HEK293 (cell line): ENCODE results near the gene IFNL1.

Experiments used
- CTCF ChIP-seq: fragments of 450-650 bp; formaldehyde crosslinking; IDR thresholded peaks from 2 replicates; pipeline ENCODE4 v1.5.1; 2016; ENCODE audit warnings: missing biosample characterization, missing genetic modification characterization
- ZBTB17 ChIP-seq: fragments of 450-650 bp; formaldehyde crosslinking; IDR thresholded peaks from 2 replicates; pipeline ENCODE4 v1.5.1; 2016; ENCODE audit warnings: missing biosample characterization, missing genetic modification characterization
- ZBTB20 ChIP-seq: fragments of 450-650 bp; formaldehyde crosslinking; IDR thresholded peaks from 2 replicates; pipeline ENCODE4 v1.5.1; 2016; ENCODE audit warnings: missing biosample characterization, missing genetic modification characterization
- ZNF274 ChIP-seq, 2 experiments: fragments of 200-500 bp in 1 of 2; fragments of 450-650 bp in 1 of 2; sonication (Bioruptor generic) in 1 of 2; formaldehyde crosslinking in 1 of 2; IDR thresholded peaks; 2 replicates each; pipeline versions ENCODE4 v1.5.1 to v1.6.1; 2014 to 2016; ENCODE audit warnings: borderline replicate concordance in 1 of 2, inconsistent platforms in 1 of 2, low read length in 1 of 2, missing biosample characterization in 1 of 2, missing genetic modification characterization in 1 of 2
- ZNF350 ChIP-seq: fragments of 450-650 bp; formaldehyde crosslinking; IDR thresholded peaks from 2 replicates; pipeline ENCODE4 v1.5.0; 2017; ENCODE audit warnings: missing biosample characterization, mild to moderate bottlenecking, missing genetic modification characterization
- ZNF660 ChIP-seq: fragments of 450-650 bp; IDR thresholded peaks from 2 replicates; pipeline ENCODE4 v1.5.1; 2018; ENCODE audit warnings: missing biosample characterization, mild to moderate bottlenecking, missing genetic modification characterization
- TF ChIP-seq, protein P1 (sequence below): fragments of 450-650 bp; formaldehyde crosslinking; IDR thresholded peaks from 2 replicates; pipeline ENCODE4 v1.5.1; 2016; ENCODE audit warnings: missing biosample characterization, missing genetic modification characterization

DNA sequence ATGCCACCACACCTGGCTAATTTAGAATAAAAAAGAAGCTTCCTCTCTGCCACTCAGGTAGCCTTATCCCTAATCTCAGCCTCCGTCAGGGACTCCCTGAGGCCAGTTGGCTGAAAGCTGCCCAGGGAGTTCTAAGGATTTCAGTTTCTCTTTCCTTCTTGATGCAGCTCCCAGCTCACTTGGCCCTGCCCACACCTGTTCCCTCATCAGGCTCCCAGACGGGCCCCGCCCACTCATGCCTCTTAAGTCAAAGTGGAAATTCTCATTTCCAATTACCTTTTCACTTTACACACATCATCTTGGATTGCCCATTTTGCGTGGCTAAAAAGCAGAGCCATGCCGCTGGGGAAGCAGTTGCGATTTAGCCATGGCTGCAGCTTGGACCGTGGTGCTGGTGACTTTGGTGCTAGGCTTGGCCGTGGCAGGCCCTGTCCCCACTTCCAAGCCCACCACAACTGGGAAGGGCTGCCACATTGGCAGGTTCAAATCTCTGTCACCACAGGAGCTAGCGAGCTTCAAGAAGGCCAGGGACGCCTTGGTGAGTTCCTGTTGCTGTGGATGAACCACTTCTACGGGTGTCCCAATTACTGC, at the start of gene IFNL1:
- TF ChIP-seq ZBTB20 (tag by site-specific recombination) (no peak), ZNF274 (IDR thresholded peaks at IDR 0.05; ENCODE audit: low read length) (no peak), ZNF274 (tag by site-specific recombination; IDR thresholded peaks at IDR 0.05; ENCODE audit: borderline replicate concordance) (no peak), ZBTB17 (tag by site-specific recombination) (no peak), CTCF (tag by site-specific recombination) (no peak), ZNF350 (tag by site-specific recombination) (no peak), ZNF660 (tag by site-specific recombination) (no peak)
- TF ChIP-seq, protein P1, sequence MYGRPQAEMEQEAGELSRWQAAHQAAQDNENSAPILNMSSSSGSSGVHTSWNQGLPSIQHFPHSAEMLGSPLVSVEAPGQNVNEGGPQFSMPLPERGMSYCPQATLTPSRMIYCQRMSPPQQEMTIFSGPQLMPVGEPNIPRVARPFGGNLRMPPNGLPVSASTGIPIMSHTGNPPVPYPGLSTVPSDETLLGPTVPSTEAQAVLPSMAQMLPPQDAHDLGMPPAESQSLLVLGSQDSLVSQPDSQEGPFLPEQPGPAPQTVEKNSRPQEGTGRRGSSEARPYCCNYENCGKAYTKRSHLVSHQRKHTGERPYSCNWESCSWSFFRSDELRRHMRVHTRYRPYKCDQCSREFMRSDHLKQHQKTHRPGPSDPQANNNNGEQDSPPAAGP (tag by site-specific recombination): no peak
